ENCODE data around the gene SRPK3.

- no peak for TF ChIP-seq TAF1 (conservative IDR thresholded peaks at IDR 0.05)
- TF ChIP-seq, protein P1, sequence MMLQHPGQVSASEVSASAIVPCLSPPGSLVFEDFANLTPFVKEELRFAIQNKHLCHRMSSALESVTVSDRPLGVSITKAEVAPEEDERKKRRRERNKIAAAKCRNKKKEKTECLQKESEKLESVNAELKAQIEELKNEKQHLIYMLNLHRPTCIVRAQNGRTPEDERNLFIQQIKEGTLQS (IDR thresholded peaks at IDR 0.05) = no peak
- TF ChIP-seq CTCF (IDR thresholded peaks at IDR 0.05; ENCODE audit: low read depth, low read length, missing input control) = no peak
- no peak for TF ChIP-seq FOXA1 (IDR thresholded peaks at IDR 0.05)
- TF ChIP-seq EGR1 (IDR thresholded peaks at IDR 0.05; ENCODE audit: low read depth in 2 of 2) = no peak
Observed at GRCh38 chrX:153782313-153782712, 1.5 kb downstream of the SRPK3 start.

Measured in liver (tissue), 3 donors.